ENCODE data around the gene CPEB2. TPM values are rescaled to one million over a fixed set of nuclear protein-coding genes. Genes with fewer than 3 reads are reported as not detected.

The CPEB2 gene
- total and polyA plus RNA-seq, 9 of the 15 experiments (the other 6 are each of a cell fraction or from before 2014, with no cell fraction given): 0.39 to 3.0 (median 1.4) TPM

DNA sequence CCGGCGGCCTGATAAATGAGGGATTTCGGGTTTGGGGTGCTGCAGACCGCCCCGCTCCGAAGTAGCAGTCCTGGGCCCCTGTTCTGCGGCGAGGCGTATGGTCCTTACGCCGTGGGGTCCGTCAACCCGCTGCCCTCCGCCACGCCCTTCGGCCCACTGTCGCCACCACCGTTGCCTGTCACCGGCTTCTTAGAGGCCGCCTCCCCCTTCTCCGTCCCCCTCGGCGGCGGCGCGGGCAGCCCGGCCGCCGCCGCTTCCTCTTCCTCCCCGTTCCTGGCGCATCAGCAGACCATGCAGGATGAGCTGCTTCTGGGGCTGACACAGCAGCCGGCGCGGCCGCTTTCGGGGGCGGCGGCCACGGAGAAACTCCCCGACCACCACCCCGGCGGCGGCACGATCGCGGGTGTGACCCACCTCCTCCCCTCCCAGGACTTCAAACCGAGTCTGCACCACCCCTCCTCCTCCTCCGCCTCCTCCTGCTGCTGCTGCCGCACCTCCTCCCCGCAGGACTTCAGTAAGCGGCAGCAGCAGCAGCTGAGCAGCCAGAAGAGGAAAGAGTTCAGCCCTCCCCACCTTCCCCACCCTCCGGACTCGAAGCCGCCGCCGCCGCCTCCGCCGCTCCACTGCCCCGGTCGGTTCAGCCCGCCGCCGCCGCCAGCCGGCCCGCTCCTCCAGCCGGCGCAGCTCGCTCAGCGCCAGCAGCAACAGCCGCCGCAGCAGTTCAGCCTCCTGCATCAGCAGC lies 549 bp downstream of the CPEB2 start (continued):
- TF ChIP-seq, protein P1, sequence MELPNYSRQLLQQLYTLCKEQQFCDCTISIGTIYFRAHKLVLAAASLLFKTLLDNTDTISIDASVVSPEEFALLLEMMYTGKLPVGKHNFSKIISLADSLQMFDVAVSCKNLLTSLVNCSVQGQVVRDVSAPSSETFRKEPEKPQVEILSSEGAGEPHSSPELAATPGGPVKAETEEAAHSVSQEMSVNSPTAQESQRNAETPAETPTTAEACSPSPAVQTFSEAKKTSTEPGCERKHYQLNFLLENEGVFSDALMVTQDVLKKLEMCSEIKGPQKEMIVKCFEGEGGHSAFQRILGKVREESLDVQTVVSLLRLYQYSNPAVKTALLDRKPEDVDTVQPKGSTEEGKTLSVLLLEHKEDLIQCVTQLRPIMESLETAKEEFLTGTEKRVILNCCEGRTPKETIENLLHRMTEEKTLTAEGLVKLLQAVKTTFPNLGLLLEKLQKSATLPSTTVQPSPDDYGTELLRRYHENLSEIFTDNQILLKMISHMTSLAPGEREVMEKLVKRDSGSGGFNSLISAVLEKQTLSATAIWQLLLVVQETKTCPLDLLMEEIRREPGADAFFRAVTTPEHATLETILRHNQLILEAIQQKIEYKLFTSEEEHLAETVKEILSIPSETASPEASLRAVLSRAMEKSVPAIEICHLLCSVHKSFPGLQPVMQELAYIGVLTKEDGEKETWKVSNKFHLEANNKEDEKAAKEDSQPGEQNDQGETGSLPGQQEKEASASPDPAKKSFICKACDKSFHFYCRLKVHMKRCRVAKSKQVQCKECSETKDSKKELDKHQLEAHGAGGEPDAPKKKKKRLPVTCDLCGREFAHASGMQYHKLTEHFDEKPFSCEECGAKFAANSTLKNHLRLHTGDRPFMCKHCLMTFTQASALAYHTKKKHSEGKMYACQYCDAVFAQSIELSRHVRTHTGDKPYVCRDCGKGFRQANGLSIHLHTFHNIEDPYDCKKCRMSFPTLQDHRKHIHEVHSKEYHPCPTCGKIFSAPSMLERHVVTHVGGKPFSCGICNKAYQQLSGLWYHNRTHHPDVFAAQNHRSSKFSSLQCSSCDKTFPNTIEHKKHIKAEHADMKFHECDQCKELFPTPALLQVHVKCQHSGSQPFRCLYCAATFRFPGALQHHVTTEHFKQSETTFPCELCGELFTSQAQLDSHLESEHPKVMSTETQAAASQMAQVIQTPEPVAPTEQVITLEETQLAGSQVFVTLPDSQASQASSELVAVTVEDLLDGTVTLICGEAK (IDR thresholded peaks at IDR 0.05): no peak
- TF ChIP-seq, protein P1 (CRISPR knock-in tag; IDR thresholded peaks at IDR 0.05): no peak
- TF ChIP-seq NRF1 (conservative IDR thresholded peaks at IDR 0.05 in 1 of 2, IDR thresholded peaks at IDR 0.05 in 1 of 2) (no peak), ZBTB1 (CRISPR knock-in tag; IDR thresholded peaks at IDR 0.05; ENCODE audit: borderline replicate concordance, low read depth) (0 out of 2 replicates have a peak, but pooled peaks have one; percentile 3), EGR1 (conservative IDR thresholded peaks at IDR 0.05) (peak; percentile 49; the same call in 1 of the 2 replicates), NFIC (IDR thresholded peaks at IDR 0.05) (no peak), HOXB6 (CRISPR knock-in tag; IDR thresholded peaks at IDR 0.05; ENCODE audit: borderline replicate concordance) (no peak), ARNT (IDR thresholded peaks at IDR 0.05) (no peak), KLF6 (CRISPR knock-in tag; IDR thresholded peaks at IDR 0.05; ENCODE audit: borderline replicate concordance) (no peak), TEAD4 (IDR thresholded peaks at IDR 0.05; ENCODE audit: low read length) (no peak), TEAD4 (CRISPR knock-in tag; IDR thresholded peaks at IDR 0.05; ENCODE audit: borderline replicate concordance) (no peak), PTBP1 (IDR thresholded peaks at IDR 0.05; ENCODE audit: low read depth, low read length) (no peak), ETV1 (tag; conservative IDR thresholded peaks at IDR 0.05; ENCODE audit: low read depth) (no peak), MAZ (CRISPR knock-in tag; conservative IDR thresholded peaks at IDR 0.05 in 1 of 2, IDR thresholded peaks at IDR 0.05 in 1 of 2) (no peak; a peak in 1 of 4 replicates), POLR2AphosphoS2 (IDR thresholded peaks at IDR 0.05; ENCODE audit: low read length) (no peak)
- TF ChIP-seq, protein P2, sequence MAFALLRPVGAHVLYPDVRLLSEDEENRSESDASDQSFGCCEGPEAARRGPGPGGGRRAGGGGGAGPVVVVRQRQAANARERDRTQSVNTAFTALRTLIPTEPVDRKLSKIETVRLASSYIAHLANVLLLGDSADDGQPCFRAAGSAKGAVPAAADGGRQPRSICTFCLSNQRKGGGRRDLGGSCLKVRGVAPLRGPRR (CRISPR knock-in tag; IDR thresholded peaks at IDR 0.05): no peak
- TF ChIP-seq, protein P3, sequence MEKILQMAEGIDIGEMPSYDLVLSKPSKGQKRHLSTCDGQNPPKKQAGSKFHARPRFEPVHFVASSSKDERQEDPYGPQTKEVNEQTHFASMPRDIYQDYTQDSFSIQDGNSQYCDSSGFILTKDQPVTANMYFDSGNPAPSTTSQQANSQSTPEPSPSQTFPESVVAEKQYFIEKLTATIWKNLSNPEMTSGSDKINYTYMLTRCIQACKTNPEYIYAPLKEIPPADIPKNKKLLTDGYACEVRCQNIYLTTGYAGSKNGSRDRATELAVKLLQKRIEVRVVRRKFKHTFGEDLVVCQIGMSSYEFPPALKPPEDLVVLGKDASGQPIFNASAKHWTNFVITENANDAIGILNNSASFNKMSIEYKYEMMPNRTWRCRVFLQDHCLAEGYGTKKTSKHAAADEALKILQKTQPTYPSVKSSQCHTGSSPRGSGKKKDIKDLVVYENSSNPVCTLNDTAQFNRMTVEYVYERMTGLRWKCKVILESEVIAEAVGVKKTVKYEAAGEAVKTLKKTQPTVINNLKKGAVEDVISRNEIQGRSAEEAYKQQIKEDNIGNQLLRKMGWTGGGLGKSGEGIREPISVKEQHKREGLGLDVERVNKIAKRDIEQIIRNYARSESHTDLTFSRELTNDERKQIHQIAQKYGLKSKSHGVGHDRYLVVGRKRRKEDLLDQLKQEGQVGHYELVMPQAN (IDR thresholded peaks at IDR 0.05; ENCODE audit: borderline replicate concordance): no peak
